ENCODE measurements around the gene AK5.
"Not testable (repeated sequence)": the region's sequence is repeated elsewhere in the genome, so short reads cannot be mapped to it uniquely, and the experiment has no call there.

Gene AK5

DNA sequence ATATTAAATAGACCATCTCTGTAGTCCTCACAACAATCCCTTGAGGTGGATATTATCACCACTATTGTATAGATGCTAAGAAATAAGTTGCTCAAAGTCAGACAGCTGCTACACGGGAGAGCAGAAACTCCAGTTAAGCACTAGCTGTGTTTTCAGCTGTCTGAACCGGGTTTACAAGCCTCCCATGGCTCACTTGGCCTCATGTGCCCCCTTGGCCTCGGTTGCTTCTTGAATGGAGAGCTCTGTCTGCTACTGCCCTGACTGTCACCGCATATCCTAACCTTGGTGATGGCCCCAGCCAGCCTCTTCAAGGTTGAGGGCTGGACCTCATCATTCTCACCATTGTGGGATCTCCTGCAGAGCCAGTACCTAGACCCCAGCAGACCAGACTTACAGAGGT, 123.4 kb downstream of the AK5 start:
- no peak for DNase-seq

DNA sequence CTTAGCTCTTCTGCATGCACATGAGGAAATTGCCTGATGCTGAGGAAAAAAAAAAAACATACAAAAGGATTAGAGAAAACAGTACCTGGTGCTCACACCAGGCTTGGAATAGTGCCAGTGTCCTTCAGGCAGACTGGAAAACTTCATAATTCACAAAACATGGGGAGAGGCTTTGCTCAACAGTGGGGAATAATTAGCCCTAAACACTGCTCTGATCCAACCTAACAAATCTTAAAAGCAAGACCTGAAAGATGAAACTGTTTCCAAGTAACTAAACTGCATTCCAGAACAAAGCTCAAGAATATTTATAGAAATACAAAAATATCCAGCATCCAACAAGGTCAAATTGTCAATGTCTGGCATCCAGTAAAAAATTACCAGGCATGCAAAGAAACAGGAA, 124.8 kb downstream of the AK5 start:
- no peak for DNase-seq

DNA sequence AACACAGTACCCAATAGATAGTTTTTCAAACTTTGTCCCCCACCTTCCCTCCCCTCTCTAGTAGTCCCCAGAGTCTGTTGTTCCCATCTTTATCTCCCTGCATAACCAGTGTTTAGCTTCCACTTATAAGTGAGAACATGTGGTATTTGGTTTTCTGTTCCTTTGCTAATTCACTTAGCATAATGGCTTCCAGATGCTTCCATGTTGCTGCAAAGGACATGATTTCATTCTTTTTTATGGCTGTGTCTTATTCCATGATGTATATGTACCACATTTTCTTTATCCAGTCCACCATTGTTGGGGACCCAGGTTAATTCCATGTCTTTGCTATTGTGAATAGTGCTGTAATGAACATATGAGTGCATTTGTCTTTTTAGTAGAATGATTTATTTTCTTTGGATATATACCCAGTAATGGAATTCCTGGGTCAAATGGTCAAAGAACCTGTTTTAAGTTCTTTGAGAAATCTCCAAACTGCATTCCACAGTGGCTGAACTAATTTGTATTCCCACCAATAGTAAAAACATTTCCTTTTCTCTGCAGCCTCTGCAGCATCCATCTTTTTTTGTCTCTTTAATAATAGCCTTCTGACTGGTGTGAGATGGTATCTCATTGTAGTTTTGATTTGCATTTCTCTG, 126.0 kb downstream of the AK5 start:
- no peak for DNase-seq

DNA sequence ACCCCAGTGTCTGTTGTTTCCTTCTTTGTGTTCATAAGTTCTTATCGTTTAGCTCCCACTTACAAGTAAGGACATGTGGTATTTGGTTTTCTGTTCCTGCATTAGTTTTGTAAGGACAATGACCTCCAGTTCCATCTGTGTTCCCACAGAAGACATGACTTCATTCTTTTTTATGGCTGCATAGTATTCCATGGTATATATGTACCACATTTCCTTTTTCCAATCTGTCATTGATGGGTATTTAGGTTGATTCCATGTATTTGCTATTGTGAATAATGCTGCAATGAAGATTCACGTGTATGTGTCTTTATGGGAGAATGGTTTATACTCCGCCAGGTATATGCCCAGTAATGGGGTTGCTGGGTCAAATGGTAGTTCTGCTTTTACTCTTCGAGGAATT, 127.1 kb downstream of the AK5 start:
- not testable (repeated sequence) for DNase-seq

DNA sequence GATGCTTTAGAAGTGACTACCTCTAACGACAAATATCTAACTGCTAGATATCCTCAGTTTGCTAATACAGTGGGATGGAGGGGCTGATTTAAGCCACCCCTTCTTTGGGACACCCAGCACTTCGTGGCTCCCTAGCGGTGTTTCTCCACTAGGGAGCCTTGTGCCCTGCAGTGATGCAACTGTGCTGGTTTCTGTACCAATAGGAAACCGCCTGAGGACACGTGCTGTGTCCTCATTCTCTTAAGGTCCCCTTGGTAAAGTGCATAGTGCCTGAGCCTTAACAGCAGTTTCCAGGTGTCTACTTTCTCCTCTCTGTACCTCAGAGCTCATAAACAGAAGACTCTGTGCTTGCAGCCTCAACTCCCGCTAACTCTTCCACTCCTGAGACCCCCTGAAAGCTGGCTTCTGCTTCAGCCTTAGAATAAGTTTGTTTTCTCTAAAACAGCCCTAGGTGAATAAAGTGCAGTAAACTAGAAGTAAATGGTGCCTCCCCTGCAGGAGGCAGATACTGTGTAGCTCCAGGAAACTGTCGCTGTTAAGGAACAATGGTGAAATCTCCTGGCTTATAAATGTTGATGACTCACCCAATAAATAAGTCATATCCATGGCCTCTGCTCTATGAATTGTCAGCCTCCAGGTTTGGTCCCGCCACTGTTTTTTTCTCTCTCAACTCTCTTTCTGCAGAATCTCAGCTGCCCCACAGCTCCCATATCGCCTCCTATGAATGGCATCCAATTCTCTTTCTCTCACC, 130.4 kb downstream of the AK5 start:
- DNase-seq: no peak

DNA sequence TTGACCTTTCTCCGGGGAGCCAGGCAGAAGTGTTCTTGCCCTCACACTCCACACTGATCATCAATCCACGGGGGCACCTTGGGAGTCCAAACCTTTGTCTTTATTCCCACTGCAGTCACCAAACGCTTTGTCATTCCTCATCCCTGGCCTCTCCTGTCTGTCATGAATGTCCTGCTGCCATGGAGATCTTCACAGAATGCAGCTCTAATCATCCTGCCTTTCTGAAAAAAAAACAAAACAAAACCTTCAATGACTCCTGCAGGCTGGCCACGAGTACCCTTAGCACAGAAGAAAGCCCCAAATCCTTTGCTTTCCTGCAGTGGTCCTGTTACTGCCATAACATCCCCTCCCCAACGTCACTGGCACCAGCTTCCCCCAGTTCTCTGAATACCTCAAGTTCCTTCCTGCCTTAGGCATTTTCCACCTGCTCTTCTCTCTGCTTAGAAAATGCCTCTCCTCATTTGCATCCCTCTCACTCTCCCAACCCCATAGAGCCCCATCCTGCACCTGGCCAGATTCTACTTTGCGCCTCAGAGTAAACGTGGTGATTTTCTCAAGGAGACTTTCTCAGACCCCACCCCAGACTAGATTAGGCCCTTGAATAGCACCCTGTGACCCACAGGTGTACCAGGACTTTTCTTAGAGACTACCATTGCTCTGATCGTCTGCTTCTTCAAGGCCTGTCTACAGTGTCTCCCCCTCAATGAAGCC, 131.2 kb downstream of the AK5 start:
- DNase-seq: no peak

DNA sequence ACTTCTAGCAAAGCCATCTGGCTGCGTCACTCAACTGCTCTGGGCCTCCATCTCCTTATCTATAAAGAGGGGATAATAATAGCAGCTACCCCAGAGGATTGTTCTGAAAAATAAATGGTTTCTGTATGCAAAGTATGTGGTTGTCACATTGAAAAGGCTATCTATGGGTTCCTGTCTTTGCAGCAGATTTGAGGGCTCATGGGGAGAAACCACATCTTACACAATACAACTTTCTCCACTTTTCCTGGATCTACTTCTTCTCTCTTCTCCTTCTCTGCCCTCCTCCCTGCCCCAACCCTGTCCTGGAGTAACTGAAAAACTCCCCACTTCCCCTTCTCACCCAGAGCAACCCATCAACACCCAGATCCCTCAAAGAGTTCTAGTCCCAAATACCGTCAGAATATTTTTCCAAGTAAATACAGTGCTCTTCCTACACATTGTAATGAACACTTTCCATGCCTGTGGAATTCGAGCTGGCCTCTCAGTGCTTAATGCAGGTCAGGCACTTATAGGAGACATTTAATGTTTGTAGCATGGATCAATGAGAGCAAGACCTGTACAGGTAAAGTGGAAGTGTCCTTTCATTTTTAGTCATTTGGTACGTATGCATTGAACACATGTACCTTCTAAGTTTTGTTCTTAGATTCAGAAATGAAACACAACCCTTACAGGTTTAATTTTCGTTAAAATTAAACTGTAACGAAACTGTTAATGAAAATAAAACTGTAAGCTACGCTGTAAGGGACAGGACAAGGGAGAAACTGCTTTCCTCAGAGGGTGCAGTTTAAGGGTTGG, 131.9 kb downstream of the AK5 start:
- no peak for DNase-seq

DNA sequence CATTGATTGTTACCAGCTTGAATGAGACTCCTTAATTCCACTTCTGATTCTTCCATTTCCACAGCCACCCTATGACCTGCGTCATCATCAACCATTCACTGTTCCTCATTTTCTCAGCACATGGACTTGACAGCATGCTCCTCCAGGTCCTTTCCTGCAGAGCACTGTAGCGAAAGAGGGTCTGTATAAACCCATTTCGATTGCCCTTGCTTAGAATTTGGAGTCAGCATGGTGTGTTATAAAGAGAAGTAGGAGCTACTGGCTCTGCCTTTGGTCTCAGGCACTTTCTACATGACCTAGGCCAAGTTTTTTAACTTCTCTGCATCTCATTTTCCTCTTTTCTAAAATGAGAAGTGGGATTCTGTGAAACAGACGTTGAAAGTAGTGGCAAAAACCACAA, 133.8 kb downstream of the AK5 start:
- DNase-seq: no peak

DNA sequence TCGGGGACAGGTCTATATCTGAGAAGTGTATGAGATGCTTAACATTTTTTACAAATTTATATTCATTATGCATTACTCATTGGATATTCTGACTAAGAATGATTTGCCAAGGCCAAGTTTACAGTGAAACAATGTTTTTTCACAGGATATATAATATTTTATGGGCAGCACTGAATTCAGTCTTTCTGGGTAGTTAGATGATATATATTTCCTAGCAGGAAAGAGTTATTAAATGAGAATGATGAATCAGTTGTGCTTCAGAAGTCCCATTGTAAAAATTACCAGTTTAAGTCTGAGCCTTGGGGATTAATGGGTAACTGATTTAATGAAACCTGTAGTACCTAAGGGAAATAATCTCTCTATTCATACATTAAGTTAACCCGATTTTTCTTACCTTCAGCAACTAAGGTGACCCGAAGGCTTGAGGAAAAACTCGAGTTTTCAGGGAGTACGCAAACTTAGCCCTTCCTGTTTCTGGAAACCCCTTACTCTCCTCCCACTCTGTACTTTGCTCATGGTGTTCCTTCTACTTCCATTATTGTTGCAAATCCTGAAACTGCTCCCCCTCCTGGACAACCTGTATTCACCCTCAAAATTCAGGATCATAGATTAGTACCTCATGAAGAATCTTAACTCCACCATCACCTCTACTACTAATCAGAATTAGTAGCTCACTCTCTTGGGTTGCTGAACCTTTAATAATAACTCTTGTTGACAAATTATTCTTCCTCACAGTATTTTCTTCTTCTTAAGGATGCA, 135.1 kb downstream of the AK5 start:
- DNase-seq: no peak

DNA sequence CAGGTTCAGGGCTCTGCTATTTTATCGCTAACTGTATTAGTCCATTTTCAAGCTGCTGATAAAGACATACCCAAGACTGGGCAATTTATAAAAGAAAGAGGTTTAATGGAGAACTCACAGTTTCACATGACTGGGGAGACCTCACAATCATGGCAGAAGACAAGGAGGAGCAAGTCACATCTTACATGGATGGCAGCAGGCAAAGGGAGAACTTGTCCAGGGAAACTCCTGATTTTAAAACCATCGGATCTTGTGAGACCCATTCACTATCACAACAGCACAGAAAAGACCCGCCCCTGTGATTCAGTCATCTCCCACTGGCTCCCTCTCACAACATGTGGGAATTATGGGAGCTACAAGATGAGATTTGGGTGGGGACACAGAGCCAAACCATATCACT, 136.2 kb downstream of the AK5 start:
- not testable (repeated sequence) for DNase-seq

DNA sequence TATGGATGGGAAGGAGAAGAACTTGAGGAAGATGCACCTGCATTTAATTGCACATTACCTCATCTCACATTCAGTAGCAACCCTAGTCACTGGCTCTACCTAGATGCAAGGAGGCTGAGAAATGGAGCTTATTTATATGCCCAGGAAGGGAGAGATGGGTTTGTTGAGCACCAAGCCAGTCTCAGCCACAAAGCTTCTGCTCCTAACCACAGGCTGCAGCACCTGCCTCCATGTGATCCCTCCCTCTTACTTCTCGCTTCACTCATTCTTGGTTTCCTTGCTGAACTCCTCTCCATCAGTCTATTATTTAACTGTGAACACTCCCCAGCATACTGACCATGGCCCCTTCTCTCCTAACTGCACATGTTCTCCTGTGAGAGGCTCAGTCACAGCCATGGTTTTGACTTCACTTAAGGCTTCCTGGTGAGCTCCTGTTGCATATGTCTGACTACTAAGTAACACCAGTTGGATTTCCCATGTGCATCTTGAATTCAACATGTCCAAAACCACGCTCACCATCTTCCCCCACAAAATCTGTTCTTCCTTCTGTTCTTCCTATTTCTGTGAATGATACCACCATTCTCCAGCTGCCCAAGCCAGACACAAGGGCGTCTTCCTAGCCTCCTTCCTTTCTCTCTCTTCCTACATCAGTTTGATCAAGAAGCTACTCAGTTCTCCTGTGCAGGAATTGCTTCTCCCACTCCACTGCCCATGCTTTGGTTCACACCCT, 139.8 kb downstream of the AK5 start:
- DNase-seq: no peak

DNA sequence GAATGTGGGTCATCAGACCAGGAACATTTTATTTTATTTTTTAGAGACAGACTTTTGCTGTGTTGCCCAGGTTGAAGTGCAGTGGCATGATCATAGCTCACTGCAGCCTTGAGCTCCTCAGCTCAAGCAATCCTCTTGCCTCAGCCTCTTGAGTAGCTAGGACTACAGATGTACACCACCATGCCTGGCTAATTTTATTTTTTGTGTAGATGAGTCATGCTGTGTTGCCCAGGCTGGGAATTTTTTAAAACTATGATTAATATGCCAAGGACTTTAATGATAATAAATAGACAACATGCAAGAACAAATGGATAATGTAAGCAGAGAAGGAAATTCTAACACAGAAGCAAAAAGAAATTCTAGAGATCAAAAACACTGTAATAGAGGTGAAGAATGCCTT, 142.4 kb downstream of the AK5 start:
- DNase-seq: no peak

DNA sequence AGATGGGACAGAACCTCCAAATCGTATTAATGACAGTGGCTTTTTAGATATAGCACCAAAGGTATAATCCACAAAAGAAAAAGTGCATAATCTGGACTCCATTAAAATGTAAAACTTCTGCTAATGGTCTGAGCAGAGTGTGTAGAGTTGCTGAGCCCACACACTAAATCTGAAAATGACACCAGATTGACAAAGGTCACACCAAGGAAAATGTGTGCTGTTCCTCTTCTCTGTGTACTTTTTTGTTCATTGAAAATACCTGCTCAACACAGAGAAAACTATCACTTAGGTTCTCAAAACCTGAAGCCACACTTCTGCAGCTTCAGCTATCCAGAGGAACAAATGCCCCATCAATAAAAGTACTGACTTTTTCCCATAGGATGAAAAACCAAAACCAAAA, 146.2 kb downstream of the AK5 start:
- DNase-seq: no peak

DNA sequence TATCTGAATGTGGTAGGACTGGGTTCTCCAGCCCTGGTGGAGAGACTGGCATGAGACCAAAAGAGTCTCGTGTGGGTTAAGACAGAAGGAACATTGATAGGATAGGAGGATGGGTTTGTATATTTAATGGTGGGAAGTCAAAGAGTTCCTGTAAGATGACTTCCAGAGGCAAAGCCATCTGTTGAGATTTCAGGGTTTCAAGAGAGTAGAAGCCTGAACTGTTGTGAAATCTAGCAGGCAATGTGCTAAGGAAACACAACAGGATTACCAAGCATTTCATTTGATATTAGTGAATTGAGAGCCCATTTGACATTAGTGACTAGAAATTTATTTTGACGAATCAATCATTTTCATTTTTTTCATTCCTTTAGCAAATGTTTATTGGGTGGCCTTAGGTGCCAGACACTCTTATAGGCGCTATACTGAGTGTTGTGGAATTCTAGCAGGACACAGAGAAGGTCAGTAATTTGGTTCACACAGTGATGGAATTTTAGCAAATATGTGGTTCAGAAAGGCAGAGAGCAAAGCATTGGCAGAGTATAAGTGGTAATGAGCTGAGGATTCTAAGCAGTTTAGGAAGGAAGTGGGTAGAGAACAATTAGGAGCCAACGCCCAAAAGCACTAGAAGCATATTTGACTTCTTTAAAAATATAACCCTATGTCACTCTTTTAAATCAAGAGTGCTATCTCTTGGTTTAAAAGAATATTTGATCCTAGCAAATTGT, 149.3 kb downstream of the AK5 start:
- no peak for DNase-seq

DNA sequence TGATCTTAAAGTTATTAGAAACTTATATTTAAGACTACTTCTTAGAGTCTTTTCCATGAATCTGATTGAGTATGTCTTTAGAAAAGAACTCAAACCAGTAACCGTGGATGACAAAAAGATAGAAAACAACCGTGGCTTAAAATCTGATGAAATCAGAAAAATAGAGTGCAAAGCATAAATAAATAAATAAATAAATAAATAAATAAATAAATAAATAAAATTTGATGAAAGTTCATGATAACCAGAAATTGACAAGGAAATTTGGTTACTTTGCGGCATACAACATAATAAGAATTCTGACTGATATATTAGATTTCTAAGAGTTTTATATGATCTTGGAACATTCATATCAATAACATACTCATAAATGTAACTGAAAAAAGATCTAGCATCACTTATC, 152.1 kb downstream of the AK5 start:
- DNase-seq: no peak

DNA sequence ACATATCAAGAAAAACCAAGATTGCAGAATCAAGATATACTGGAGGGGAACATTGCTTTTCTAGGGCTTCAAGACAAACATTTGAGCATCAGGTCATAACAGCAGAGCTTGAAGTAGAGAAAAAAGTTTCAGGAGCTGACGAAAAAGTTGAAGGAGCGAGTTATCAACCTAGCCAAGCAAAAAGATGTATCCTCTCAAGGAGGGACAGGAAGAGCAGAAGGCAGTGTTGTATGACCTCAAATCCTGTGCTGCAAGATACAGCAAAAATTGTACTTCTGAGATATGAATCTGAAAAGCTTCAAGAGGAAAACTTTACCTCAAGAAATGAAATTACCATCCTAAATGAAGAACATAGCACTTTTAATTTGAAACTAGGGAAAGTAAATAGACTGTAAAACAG, 153.1 kb downstream of the AK5 start:
- no peak for DNase-seq

DNA sequence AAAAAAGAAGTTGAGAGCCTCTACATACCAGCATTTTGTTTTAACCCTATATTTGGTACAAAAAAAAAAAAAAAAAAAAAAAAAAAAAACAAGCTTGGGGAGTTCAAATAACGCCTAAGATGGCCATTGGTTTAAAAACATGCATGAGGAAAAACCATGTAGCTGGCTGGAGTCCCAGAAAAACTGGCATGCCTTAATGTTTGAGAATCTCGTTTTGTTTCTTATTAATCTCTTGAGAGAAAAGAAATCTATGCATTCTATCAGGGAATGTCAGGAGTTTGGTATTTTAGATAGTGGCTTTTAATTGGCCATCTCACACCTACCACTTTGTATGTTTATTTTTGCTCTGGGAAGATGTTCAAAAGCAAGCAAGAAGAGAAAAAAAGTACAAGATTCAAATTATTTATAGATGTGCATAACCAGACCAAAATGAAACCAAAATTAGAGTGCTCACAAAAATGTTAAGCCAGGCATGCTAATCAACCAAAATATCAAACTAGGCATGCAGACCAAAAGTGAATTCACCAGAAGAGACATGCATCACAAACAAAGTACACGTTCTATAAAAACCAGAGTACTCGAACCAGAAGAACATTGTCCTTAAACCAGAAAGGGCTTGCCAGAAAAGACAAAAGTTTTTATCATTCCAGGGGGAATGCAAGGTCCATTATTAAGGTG, 156.6 kb downstream of the AK5 start:
- DNase-seq: no peak

DNA sequence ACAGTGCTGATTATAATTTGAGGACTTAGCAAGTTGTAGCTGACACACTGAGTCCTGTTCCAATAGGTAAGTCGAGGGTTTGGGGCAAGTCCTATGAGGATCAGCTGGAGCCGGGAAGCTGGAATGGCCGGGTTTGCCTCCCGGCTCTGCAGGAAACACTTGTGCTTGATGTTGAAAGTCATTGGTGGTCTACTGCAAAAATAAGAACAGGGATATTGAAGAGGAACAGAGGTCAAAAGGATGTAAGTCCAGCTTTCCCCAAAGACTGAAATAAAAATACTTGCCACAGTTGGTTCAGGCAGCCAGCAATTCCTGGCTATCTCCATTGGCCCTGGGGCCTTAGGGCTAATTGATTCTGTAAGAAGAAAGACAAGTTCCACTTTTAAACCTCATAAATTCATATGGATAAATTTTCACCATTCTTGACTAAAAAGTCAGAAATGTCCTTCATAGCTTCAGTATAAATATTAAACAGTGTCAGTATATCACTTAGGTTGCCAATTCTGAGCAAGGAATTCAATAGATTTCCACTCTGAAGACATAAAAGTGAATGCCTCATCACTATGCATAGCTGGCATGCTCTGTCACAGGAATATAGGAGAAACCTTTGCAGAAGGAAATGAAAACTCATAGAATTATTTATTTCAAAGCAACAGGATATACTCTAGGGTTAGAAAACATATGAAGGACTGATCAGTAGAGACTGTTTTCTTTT, 165.2 kb downstream of the AK5 start:
- no peak for DNase-seq

DNA sequence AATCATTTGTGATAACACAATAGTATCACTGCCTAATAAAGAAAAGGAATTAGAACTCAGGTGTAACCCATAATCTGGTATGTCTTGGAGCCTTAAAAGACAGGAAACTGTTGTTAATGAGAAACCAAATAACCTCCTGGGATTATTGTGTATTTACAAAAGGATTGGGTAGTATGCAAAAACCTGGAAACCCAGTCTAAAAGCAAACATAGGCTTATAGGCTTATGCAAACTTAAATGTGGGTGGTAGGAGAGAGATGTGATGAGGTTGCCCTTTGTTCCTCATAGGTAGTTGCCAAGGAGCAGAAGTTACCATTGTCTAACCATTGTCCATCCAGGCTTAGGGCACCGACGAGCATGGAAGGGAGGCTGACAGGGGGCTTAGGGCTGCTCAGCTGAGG, 165.8 kb downstream of the AK5 start:
- no peak for DNase-seq

DNA sequence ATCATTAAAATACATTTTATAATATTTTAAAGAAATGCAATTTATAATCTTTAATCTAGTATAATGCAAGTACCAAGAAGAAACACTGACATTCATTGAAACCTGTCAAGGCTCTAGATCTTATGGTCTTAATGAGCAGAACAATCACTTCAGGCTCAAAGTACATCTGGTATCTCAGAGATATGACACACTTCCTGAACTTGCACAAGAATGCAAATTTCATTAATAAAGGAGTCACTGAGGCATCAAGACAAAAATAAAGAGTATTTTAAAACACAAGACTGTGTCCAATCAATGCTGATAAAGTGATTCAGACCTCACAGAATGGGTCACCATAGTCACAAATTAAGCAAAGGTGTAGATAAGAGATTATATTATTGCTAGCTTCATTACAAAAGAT, 178.1 kb downstream of the AK5 start:
- no peak for DNase-seq
